H1 (cell line): ENCODE results near the gene ASAP2. TPM values are rescaled to one million over a fixed set of nuclear protein-coding genes. Genes with fewer than 3 reads are reported as not detected.

ENCODE experiments used
- ASH2L ChIP-seq: fragments of 200-600, 300-600 bp; sonication (generic); IDR thresholded peaks from one replicate; pipeline ENCODE4 v1.7.1; 2017; ENCODE audit warnings: low read length
- BACH1 ChIP-seq: IDR thresholded peaks from 2 replicates; pipeline ENCODE4 v1.6.1; 2012; ENCODE audit warnings: low read length, improper control_type of control experiment
- CHD2 ChIP-seq: IDR thresholded peaks from 2 replicates; pipeline ENCODE4 v1.6.1; 2012; ENCODE audit warnings: low read length, improper control_type of control experiment
- JUN ChIP-seq: IDR thresholded peaks from 2 replicates; pipeline ENCODE4 v1.6.1; 2011; ENCODE audit warnings: low read depth, mild to moderate bottlenecking, improper control_type of control experiment, low read length
- KDM1A ChIP-seq: fragments of 200-600, 300-600 bp; sonication (generic); IDR thresholded peaks from 2 replicates; pipeline ENCODE4 v1.7.1; 2016; ENCODE audit warnings: mild to moderate bottlenecking, low read length, borderline replicate concordance
- PHF8 ChIP-seq: fragments of 200-600 bp; sonication (generic); conservative IDR thresholded peaks from 2 replicates; pipeline ENCODE4 v1.7.1; 2012; ENCODE audit warnings: low read depth, mild to moderate bottlenecking, inconsistent platforms, low read length, moderate library complexity
- RFX5 ChIP-seq: IDR thresholded peaks from 2 replicates; pipeline ENCODE4 v1.6.1; 2011; ENCODE audit warnings: low read depth, low read length, improper control_type of control experiment, borderline replicate concordance
- SIX5 ChIP-seq: IDR thresholded peaks from 2 replicates; pipeline ENCODE4 v1.6.1; 2011; ENCODE audit warnings: mild to moderate bottlenecking, low read depth, low read length
- SUZ12 ChIP-seq: fragments of 200-600 bp; sonication (generic); IDR thresholded peaks from 2 replicates; pipeline ENCODE4 v1.6.1; 2012; ENCODE audit warnings: mild to moderate bottlenecking, inconsistent platforms, low read length, moderate library complexity, mixed read lengths
- TAF7 ChIP-seq: optimal IDR thresholded peaks from 2 replicates; pipeline ENCODE3; 2011; ENCODE audit warnings: low read depth, mild to moderate bottlenecking, inconsistent platforms, low read length, moderate library complexity, borderline replicate concordance
- YY1 ChIP-seq: IDR thresholded peaks from 2 replicates; pipeline ENCODE4 v1.6.1; 2011; ENCODE audit warnings: low read depth, mild to moderate bottlenecking, low read length
- polyA plus RNA-seq, 7 experiments: library from polyadenylated mRNA; depleted of rRNA in 3 of 7; stranded (reverse) in 5 of 7; unstranded in 2 of 7; fragments of >200 nt in 5 of 7; fragments of 200-250 nt in 2 of 7; gene quantifications; 1 replicate in 5 of 7; 2 replicates in 1 of 7; 4 replicates in 1 of 7; pipeline versions ENCODE4 v1.2.1 to v1.2.3, GENCODE V29; 2011 to 2013; ENCODE audit warnings: missing spikeins in 2 of 7, mixed read lengths in 2 of 7
- total RNA-seq: library from RNA; stranded (reverse); fragmentation: NEBNext Ultra II Directional; extraction: Animal tissue kit (Norgen Biotek cat#: 25700); gene quantifications from 2 replicates; pipeline ENCODE4 v1.2.1, GENCODE V29; 2021
- TF ChIP-seq, protein P1 (sequence below): fragments of 300-600 bp; sonication (generic); IDR thresholded peaks from 2 replicates; pipeline ENCODE4 v1.7.1; 2012; ENCODE audit warnings: low read length, moderate library complexity, mild to moderate bottlenecking, inconsistent platforms; ENCODE audit not compliant: insufficient replicate concordance

The ASAP2 gene
- total and polyA plus RNA-seq, 2 of the 8 experiments (the other 6 are each of a cell fraction or from before 2014, with no cell fraction given), result 10.2 to 18.7 TPM

DNA sequence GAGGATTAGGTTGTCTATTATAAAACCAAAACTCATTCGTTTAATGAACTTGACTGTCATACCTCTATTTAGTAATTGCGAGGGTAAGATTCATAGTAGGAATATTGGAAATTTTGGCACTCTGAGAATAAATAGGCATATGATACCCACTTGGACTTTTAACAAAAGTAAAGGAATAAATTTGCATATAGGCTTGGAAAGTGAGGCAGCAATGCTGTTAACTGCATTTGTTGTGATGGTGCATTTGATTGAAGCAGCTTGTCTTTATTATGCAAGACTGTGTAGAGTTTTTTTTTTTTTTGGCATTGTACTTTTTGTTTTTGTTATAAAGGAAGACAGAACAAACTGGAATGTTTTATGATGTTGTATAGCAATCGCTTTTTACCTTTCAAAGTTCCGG lies 197.8 kb downstream of the ASAP2 start (continued):
- TF ChIP-seq, protein P1, sequence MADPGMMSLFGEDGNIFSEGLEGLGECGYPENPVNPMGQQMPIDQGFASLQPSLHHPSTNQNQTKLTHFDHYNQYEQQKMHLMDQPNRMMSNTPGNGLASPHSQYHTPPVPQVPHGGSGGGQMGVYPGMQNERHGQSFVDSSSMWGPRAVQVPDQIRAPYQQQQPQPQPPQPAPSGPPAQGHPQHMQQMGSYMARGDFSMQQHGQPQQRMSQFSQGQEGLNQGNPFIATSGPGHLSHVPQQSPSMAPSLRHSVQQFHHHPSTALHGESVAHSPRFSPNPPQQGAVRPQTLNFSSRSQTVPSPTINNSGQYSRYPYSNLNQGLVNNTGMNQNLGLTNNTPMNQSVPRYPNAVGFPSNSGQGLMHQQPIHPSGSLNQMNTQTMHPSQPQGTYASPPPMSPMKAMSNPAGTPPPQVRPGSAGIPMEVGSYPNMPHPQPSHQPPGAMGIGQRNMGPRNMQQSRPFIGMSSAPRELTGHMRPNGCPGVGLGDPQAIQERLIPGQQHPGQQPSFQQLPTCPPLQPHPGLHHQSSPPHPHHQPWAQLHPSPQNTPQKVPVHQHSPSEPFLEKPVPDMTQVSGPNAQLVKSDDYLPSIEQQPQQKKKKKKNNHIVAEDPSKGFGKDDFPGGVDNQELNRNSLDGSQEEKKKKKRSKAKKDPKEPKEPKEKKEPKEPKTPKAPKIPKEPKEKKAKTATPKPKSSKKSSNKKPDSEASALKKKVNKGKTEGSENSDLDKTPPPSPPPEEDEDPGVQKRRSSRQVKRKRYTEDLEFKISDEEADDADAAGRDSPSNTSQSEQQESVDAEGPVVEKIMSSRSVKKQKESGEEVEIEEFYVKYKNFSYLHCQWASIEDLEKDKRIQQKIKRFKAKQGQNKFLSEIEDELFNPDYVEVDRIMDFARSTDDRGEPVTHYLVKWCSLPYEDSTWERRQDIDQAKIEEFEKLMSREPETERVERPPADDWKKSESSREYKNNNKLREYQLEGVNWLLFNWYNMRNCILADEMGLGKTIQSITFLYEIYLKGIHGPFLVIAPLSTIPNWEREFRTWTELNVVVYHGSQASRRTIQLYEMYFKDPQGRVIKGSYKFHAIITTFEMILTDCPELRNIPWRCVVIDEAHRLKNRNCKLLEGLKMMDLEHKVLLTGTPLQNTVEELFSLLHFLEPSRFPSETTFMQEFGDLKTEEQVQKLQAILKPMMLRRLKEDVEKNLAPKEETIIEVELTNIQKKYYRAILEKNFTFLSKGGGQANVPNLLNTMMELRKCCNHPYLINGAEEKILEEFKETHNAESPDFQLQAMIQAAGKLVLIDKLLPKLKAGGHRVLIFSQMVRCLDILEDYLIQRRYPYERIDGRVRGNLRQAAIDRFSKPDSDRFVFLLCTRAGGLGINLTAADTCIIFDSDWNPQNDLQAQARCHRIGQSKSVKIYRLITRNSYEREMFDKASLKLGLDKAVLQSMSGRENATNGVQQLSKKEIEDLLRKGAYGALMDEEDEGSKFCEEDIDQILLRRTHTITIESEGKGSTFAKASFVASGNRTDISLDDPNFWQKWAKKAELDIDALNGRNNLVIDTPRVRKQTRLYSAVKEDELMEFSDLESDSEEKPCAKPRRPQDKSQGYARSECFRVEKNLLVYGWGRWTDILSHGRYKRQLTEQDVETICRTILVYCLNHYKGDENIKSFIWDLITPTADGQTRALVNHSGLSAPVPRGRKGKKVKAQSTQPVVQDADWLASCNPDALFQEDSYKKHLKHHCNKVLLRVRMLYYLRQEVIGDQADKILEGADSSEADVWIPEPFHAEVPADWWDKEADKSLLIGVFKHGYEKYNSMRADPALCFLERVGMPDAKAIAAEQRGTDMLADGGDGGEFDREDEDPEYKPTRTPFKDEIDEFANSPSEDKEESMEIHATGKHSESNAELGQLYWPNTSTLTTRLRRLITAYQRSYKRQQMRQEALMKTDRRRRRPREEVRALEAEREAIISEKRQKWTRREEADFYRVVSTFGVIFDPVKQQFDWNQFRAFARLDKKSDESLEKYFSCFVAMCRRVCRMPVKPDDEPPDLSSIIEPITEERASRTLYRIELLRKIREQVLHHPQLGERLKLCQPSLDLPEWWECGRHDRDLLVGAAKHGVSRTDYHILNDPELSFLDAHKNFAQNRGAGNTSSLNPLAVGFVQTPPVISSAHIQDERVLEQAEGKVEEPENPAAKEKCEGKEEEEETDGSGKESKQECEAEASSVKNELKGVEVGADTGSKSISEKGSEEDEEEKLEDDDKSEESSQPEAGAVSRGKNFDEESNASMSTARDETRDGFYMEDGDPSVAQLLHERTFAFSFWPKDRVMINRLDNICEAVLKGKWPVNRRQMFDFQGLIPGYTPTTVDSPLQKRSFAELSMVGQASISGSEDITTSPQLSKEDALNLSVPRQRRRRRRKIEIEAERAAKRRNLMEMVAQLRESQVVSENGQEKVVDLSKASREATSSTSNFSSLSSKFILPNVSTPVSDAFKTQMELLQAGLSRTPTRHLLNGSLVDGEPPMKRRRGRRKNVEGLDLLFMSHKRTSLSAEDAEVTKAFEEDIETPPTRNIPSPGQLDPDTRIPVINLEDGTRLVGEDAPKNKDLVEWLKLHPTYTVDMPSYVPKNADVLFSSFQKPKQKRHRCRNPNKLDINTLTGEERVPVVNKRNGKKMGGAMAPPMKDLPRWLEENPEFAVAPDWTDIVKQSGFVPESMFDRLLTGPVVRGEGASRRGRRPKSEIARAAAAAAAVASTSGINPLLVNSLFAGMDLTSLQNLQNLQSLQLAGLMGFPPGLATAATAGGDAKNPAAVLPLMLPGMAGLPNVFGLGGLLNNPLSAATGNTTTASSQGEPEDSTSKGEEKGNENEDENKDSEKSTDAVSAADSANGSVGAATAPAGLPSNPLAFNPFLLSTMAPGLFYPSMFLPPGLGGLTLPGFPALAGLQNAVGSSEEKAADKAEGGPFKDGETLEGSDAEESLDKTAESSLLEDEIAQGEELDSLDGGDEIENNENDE, result no peak
- no peak for TF ChIP-seq CHD2
- TF ChIP-seq JUN, result no peak
- TF ChIP-seq RFX5, result no peak
- no peak for TF ChIP-seq SUZ12
- TF ChIP-seq SIX5, result no peak
- TF ChIP-seq ASH2L, result no peak
- TF ChIP-seq TAF7, result no peak
- TF ChIP-seq PHF8, result no peak
- no peak for TF ChIP-seq BACH1
- no peak for TF ChIP-seq KDM1A
- TF ChIP-seq YY1, result no peak
